ENCODE results near the gene ZNF70.
A peak's percentile ranks its signal among the peaks of the same experiment; 100 is the strongest.

ZNF70 gene

DNA sequence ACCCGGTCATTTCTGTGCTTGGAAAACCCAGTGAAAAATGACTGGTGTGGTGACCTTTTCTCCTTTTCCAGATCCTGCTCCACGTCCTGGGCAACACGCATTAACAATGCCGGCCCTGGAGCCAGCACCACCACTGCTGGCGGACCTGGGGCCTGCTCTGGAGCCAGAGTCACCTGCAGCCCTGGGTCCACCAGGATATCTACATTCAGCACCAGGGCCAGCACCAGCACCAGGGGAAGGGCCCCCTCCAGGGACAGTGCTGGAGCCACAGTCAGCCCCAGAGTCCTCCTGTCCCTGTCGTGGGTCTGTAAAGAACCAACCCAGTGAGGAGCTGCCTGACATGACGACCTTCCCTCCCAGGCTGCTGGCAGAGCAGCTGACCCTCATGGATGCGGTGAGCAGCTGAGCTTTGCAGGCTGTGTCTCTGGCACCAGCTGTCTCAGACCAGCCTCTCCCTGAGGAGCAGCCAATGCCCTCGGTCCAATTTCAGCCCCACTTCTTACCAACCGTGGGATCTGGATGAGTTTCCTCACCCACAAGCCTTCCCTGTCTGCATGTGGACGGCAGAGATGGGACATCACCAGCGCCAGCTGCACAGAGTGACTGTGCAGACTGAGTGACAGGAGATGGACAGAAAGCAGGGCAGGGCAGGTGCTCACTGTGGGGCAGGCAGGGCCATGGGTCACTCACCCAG, 58.2 kb downstream of the ZNF70 start:
- no peaks in the 10 kb centered on the region for H3K9me3 ChIP-seq
- peak overlapping the region; percentile 98 for H3K27ac ChIP-seq
- no peak for TF ChIP-seq CTCF (IDR thresholded peaks at IDR 0.05)
- H3K4me1 ChIP-seq (ENCODE audit: control insufficient read depth in 1 of 2, insufficient read depth in 1 of 2, low read depth in 1 of 2, low read length in 1 of 2) = peaks cover 38 to 39% of the 10 kb centered on the region in 2 experiments
- H3K4me3 ChIP-seq (ENCODE audit: low read depth in 1 of 2, low read length in 1 of 2) = no peak overlapping the region
- peaks cover 69% of the 10 kb centered on the region for H3K36me3 ChIP-seq
- H3K27me3 ChIP-seq = no peaks in the 10 kb centered on the region

GRCh38 chr22:23691748-23692423, 59.0 kb downstream of the ZNF70 start:
- H3K36me3 ChIP-seq = peaks cover 74% of the 10 kb centered on the region
- no peaks in the 10 kb centered on the region for H3K27me3 ChIP-seq
- no peak overlapping the region for H3K4me3 ChIP-seq (ENCODE audit: low read depth in 1 of 2, low read length in 1 of 2)
- no peaks in the 10 kb centered on the region for H3K9me3 ChIP-seq
- TF ChIP-seq CTCF (IDR thresholded peaks at IDR 0.05) = no peak
- H3K27ac ChIP-seq = no peak overlapping the region
- peaks cover 29 to 30% of the 10 kb centered on the region in 2 experiments for H3K4me1 ChIP-seq (ENCODE audit: control insufficient read depth in 1 of 2, insufficient read depth in 1 of 2, low read depth in 1 of 2, low read length in 1 of 2)

DNA sequence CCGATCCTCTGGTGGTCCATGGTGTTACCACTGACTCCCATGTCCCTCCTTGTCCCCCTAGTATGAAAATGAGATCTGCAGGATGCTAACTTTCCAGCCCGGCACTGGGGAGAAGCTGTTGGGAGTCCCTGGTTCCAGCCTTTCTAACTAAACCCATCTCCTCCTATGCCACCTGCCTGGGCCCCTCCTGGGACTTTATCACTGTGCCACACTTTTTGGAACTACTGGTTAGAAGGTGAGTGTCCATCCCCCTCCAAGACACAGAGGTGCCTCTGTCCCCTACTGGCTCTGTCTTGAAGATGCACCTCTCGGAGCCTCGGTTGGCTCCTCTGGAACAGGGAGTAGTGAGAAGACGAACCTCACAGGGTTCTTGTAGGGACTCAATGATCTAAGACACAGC, 60.2 kb downstream of the ZNF70 start, which contains the start of gene RGL4:
Gene RGL4, plus strand, starts transcription at position 301 of the 400 bp plus-strand sequence. CDS start 1,018 bp downstream, outside the sequence.
- TF ChIP-seq CTCF (IDR thresholded peaks at IDR 0.05) = no peak
- no peaks in the 10 kb centered on the region for H3K9me3 ChIP-seq
- peaks cover 21 to 23% of the 10 kb centered on the region in 2 experiments for H3K4me1 ChIP-seq (ENCODE audit: control insufficient read depth in 1 of 2, insufficient read depth in 1 of 2, low read depth in 1 of 2, low read length in 1 of 2)
- no peaks in the 10 kb centered on the region for H3K27me3 ChIP-seq
- H3K27ac ChIP-seq = no peak within 1 kb of the TSS
- H3K4me3 ChIP-seq (ENCODE audit: low read depth in 1 of 2, low read length in 1 of 2) = no peak within 1 kb of the TSS
- peaks cover 83% of the 10 kb centered on the region for H3K36me3 ChIP-seq

- Histone ChIP-seq H3K4me1 (ENCODE audit: control insufficient read depth in 1 of 2, insufficient read depth in 1 of 2, low read depth in 1 of 2, low read length in 1 of 2) (peaks cover 8 to 10% of the 10 kb centered on the region in 2 experiments), H3K9me3 (no peaks in the 10 kb centered on the region), H3K36me3 (peaks cover 76% of the 10 kb centered on the region), H3K27me3 (no peaks in the 10 kb centered on the region), H3K4me3 (ENCODE audit: low read depth in 1 of 2, low read length in 1 of 2) (no peak overlapping the region), H3K27ac (no peak overlapping the region)
- TF ChIP-seq CTCF (IDR thresholded peaks at IDR 0.05) = no peak
Observed at GRCh38 chr22:23689414-23689813, 61.5 kb downstream of the ZNF70 start.

All from neutrophil (primary cell).